Measurements from ENCODE around the gene HOXD12. TPM values are rescaled to one million over a fixed set of nuclear protein-coding genes. Genes with fewer than 3 reads are reported as not detected.

HOXD12 gene
- polyA plus RNA-seq, 12 donors = 0.15 to 0.37 TPM; not detected in 10

DNA sequence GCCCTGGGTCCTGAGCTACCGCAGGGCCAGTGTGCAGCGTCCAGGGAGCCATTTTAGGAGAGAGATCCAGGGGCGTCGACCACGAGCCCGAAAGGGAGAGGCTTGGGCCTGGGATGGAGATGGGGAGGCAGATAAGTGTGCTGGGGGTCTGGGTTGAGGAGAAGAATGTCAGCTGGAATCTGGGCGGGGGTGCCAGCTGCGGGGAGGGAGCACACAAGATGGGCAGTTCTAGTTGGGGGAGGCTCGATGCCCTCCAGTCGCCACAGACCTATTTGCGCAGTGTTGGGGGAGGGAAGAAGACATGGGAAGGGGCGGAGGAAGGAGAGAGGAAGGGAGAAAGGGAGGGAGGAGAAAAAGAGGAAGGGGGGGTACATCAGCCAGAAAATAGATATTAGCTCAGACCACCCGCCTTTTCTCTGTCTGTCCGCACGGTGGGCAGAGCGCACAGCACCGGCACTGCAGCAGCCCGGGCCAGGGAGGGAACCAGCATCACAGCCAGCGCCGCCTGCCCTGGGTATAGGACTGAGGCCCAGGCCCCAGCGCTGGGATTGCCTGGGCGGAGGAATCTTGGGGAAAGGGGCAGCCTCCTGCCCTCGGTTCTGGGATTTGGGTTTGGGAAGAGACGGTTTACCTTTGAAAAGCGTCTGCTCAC, 5.6 kb downstream of the HOXD12 start:
- no peak for DNase-seq

DNA sequence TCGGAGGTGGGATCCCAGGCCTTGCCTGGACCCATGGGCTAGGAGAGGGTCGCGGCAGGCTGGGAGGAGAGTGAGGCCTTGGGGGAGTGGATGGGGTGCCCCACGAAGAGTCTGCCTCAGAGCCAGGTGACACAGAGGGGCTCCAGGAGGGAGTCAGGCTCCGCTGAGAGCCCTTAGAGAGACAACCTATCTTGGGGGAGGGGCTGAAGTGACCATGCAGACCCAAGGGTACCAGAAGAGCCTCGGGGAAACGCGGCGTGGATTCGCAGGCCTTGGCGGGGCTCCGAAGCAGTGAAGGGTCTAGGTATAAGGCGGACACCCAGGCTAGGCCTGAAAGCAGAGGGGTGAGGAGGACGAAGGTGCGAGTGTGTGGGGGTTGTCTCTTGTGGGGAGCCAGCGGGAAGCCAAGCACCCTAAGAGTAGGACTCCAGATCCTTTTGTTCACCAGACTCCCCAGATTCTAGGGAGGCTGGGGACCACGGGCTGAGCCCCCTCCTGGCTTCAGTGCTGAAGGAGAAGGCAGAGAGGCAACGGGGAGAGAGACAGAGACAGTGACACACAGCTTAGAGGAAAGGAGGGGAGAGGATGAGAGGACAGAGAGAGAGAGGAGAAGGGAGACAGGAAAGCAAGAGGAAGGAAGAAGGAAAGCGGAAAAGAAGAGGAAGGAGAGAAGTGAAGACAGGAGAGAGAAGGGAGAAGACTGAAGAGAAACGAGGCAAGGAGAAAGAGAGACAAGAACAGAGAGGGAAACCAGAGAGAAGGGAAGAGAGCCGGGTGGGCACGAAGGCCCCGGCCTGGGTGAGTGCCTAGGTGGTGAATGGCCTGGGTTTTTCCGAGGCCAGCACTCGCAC, 6.4 kb downstream of the HOXD12 start:
- DNase-seq = no peak

DNA sequence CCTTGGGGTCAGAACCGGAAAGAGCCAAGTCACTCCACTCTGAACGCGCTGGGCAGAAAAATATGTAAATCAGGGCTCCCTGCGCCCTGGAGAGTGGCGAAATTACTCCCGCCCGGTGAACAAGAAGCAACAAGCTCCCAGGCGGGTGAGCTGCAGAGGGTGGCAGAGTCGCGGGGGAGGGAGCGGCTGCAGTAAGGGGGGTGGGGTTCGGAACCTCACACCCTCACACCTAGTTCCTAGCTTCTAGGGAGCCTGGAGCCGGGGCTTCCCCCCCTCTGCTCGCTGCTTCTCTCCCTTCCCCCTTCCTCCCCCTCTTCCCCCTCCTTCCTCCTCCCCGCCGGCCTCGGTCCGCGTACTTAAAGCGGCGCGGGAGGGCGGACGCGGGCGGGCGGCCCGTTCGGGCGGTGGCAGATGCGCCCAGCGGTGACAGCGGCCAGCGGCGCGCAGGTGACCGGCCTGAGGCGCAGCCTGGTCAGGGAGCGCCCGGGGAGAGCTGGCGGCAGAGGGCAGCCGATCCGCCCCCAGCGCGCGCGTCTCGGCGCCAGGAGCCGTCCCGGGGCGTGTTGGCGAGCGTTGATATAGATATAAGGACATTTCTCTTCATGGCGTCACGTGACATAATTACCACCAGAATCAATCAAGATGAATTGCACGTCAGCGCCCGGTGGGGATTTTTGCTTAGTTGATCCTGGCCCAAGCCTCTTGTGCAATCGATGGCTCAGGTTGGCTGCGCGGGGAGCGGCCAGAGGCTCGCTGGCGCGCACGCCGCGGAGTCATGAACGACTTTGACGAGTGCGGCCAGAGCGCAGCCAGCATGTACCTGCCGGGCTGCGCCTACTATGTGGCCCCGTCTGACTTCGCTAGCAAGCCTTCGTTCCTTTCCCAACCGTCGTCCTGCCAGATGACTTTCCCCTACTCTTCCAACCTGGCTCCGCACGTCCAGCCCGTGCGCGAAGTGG, 7.3 kb downstream of the HOXD12 start, which contains the start of gene HOXD11:
Gene HOXD11 (plus strand): TSS at position 700 of the 959 bp plus-strand sequence. CDS start 76 bp downstream, at position 776.
- DNase-seq = no peak

DNA sequence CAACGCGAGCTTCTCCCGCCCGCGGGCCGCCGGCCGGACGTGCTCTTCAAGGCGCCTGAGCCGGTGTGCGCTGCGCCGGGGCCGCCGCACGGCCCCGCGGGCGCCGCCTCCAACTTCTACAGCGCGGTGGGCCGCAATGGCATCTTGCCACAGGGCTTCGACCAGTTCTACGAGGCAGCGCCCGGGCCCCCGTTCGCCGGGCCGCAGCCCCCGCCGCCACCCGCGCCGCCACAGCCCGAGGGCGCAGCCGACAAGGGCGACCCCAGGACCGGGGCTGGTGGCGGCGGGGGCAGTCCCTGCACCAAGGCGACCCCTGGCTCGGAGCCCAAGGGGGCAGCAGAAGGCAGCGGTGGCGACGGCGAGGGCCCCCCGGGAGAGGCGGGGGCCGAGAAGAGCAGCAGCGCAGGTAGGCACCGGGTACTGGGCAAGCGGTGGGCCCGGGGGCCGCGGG, 8.2 kb downstream of the HOXD12 start:
- DNase-seq = no peak

DNA sequence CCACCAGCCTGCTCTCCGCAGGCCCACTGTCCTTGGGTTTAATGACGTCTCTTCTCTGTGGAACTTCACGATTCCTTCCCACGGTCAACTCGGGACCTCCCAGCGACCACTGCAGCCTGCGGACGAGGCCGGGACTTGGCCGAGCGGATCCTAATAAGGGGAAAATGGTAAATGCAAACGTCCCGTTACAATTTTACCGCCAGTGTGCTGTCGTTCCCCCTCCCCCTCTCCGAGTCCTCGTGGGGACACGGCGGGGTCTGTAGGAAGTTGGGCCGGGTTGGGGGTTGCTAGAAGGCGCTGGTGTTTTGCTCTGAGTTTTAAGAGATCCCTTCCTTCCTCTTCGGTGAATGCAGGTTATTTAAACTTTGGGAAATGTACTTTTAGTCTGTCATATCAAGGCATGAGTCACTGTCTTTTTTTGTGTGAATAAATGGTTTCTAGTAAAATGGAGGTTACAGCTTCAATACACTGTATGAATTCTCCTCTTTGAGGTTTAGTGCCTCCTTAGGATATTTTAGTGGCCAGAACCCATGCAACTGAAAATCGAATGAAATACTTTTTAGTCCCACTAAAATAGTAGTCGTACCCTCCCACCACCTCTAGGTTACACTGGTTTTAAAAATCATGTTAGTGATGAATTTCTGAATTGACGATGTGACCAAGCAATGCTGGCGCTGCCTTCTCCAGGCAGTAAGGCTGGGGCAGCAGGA, 9.8 kb downstream of the HOXD12 start:
- no peak for DNase-seq

GRCh38 chr2:176109946-176110345, 10.4 kb downstream of the HOXD12 start:
- no peak for DNase-seq

- DNase-seq = no peak
These were observed 11.1 kb downstream of the HOXD12 start for GRCh38 chr2:176110415-176111308.

- peak; percentile 81 for DNase-seq
These were observed 11.7 kb downstream of the HOXD12 start for GRCh38 chr2:176111309-176111663.

DNA sequence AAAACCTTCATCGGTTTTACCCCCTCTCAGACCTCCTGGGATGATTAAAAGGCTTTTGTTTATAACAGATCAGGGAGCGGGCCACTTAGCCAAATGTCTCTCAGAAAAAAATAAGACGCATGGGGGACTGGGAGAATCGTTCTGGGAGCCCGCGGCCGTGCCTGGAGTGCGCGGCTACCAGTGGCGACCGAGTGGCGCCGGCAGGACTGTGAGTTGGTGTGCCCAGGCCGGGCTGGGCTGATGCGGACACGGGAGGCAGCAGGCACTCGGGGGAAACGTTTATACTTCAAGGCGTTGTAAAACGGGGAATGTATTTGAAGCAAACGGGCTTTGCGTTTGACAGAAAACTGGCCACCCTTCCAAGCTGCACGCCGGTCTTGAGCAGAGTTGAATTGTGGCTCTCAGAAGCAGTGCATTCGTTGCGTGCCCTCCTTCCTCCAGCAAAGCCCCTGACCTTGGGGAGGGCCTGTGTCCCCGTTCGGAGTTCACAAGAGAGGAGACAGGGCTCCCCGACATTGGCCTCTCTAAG, 12.3 kb downstream of the HOXD12 start:
- no peak for DNase-seq

DNA sequence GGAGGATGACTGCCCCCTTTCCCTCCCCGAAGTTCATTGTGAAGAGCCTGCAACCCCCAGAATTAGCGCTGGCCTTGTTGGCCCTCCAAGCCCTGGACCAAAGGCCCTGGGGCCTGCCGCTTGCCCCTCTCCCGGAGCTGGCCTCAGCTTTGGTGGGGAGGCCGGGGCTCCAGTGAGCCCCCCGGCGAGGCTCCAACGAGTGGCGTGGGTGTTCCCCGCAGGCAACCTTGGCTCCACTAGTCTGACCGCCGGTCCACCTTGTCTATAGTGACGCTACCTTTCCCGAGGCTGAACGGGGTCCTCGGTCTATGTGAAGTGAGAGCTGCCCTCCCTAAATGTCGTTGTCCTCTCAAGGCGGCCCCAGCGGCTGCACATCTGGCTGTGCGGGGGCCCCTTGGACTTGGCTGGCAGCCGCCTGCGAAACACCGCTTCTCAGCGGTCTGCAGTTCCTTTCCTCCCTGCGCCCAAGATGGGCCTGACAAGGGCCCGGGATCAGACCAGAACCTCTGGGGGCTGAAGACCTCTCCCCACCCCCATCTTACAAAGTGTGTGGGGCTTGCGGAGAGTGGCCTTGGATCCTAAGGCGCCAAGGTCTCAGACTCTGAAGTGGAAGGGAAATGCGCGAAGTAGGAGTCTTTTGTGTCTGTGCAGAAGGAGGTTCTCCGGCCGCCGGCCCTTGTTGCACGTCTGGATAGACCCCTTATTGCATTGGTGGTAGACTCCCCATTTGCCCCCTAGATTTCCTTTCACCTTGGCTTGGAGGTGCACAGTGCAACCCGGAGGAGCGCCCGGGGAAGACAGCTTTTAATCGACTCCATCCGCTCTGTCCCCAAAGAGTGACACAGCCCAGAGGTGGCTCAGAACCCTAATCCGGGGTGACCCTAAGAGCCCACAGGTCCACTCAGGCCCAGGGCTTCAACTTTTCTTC, 13.0 kb downstream of the HOXD12 start:
- DNase-seq = no peak

DNA sequence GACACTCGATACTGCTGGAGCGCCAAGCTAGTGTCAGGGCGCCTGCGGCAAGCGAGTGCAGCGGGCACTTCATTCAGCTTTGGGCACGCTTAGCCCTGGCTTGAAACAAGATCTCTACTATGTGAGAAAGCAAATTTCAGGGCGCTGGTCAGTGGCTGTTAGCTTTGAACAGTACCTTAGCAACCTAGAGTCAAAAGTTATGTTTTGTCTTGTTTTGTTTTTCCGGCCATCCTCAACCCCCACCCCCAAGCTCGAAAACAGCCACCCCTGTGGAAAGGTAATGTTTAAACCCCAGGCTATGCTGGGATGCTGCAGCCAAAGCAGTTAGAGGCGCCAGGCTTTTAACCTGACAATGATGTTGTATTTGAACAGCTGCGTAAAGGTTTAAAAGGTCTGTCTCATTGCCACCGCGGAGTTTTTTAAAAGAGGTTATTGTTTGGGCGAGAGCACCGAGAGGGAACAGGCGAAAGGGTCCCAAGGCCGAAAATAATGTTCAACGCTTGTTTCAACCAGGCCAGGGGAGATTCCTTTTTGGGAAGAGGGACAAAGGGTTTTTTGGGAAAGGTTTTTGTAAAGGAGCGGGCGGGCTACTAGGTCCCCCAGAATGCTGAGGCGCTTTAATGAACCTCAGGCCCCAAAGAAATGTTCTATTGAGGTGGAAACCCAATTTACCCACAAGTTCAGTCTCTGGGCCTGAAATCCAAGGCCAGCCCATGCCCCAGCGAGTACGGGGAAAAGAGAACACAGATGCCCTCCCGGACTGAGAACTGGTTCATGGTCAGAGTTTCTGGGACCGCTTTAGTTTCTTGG, 14.7 kb downstream of the HOXD12 start:
- no peak for DNase-seq

DNA sequence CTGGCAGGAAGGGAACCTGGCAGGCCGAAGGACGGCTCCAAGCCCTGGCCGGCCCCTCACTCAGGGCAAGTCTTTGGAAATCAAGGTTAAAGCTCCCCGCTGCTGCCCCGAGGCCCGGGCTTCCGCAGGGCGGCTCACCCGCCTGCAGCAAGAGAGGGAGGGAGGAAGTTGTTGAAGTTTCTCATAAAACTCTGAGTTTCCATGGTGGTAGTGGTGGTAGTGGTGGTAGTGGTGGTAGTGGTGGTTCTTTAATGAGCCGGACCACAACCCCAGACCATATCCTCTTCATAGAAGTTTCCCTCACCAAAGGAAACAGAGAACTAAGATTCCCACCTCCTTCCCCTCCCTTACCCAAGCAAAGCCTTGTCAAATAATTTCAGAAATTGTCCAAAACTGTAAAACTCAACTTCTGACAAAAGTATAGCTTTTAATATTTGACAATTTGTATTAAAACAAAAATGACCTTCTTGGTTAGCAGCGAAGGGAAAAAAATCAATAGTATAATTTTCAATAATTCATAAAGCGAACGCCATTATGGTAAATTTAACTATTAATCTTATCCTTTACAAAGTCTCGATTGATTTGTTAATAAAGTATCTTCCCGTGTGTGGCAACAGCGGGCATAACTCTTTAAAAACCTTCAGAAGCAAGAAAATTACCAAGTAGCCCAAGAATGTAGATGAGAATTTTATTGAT, 15.5 kb downstream of the HOXD12 start:
- no peak for DNase-seq

DNA sequence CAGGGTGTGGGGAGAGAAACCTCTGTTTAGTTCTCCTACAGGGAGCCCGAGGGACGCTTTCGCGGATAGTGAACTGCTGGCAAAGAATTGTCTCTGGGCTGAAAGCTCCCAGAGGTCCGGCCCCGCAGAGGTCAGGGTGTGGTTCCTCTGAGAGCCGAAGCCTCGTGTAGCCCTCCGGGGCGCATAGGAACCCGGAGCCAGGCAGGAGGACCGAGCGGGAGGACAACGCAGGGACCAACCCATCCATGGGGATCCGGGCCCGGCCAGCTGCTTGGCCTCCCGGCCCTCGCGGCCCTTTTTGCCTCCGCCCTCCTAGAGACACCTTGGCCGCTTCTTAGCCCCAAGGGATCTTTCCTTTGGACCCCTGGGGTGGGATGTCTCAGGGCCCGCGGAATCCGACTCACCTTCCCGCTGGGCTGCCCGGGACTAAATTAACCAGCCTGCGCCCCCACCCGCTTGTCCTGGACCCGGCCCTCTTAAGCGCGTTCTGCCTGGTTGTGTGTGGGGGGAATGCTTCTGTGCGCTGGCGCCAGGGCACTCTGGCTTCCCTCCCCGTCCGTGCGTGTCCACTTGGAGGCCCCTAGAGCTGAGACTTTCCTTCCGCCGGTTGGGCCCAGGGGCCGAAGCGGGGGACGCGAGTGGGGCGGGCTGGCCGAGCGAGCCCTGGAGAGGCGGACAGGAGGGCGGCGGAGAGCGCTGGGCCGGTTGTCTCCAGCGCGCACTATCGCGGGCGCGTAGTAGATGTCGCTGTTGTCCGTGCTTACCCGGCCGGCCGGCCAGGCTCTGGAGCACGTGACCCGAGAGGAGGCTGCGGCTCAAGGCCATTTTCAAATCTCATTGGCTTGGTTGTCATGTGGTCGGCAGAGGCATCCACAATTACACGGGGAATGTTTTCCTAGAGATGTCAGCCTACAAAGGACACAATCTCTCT, 16.6 kb downstream of the HOXD12 start, which contains the start of gene HOXD10:
Gene HOXD10 (plus strand): TSS at position 896 of the 931 bp plus-strand sequence. CDS start 56 bp downstream, outside the sequence.
- peak; percentile 86 for DNase-seq

DNA sequence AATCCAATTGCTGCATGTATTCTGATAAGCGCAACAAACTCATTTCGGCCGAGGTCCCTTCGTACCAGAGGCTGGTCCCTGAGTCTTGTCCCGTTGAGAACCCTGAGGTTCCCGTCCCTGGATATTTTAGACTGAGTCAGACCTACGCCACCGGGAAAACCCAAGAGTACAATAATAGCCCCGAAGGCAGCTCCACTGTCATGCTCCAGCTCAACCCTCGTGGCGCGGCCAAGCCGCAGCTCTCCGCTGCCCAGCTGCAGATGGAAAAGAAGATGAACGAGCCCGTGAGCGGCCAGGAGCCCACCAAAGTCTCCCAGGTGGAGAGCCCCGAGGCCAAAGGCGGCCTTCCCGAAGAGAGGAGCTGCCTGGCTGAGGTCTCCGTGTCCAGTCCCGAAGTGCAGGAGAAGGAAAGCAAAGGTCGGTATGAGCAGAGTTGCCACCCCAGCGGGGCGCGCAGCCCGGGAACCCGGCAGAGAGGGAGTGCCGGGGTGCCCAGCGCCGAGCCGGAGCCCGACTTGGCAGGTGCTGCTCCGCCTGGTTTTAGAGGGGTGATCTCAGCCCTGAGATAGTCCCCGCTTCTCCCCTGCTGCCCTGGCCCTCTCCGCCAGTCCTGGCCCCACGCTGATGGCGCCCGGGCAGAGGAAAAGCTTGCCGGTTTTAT, 17.7 kb downstream of the HOXD12 start:
- DNase-seq = no peak

- DNase-seq = no peak
These were observed 18.3 kb downstream of the HOXD12 start for GRCh38 chr2:176117823-176118371.

Measured in muscle of arm (tissue), 12 donors.